ENCODE measurements around the gene AP3D1.

Gene AP3D1

GRCh38 chr19:2077398-2077797 is 74.0 kb downstream of the AP3D1 start:
- DNase-seq: no peak
- no peaks in the 10 kb centered on the region for H3K27me3 ChIP-seq (replicated peaks)
- H3K36me3 ChIP-seq (replicated peaks): peaks cover 56% of the 10 kb centered on the region
- no peak overlapping the region for H3K27ac ChIP-seq
- in situ Hi-C loops (cut with HindIII; ENCODE audit: low pct_ligation_motif_present, low sequenced_read_pairs): no loop called here
- no peak for TF ChIP-seq CTCF (IDR thresholded peaks at IDR 0.05; ENCODE audit: low read depth, low read length, missing control alignments)
- no peak overlapping the region for H3K4me3 ChIP-seq (ENCODE audit: low read depth, low read length)

GRCh38 chr19:2076526-2076944 is 74.8 kb downstream of the AP3D1 start:
- Histone ChIP-seq H3K27me3 (replicated peaks) (no peaks in the 10 kb centered on the region), H3K27ac (no peak overlapping the region), H3K36me3 (replicated peaks) (peaks cover 62% of the 10 kb centered on the region), H3K4me3 (ENCODE audit: low read depth, low read length) (no peak overlapping the region)
- in situ Hi-C loops (cut with HindIII; ENCODE audit: low pct_ligation_motif_present, low sequenced_read_pairs): no loop called here
- TF ChIP-seq CTCF (IDR thresholded peaks at IDR 0.05; ENCODE audit: low read depth, low read length, missing control alignments): no peak
- DNase-seq: no peak

- in situ Hi-C loops (cut with HindIII; ENCODE audit: low pct_ligation_motif_present, low sequenced_read_pairs): no loop called here
- Histone ChIP-seq H3K27me3 (replicated peaks) (no peaks in the 10 kb centered on the region), H3K27ac (no peak overlapping the region), H3K36me3 (replicated peaks) (peaks cover 49% of the 10 kb centered on the region), H3K4me3 (ENCODE audit: low read depth, low read length) (no peak overlapping the region)
- TF ChIP-seq CTCF (IDR thresholded peaks at IDR 0.05; ENCODE audit: low read depth, low read length, missing control alignments): no peak
- no peak for DNase-seq
Observed at GRCh38 chr19:2072757-2073551, 78.4 kb downstream of the AP3D1 start.

- no peak overlapping the region for H3K27ac ChIP-seq
- no peak for DNase-seq
- TF ChIP-seq CTCF (IDR thresholded peaks at IDR 0.05; ENCODE audit: low read depth, low read length, missing control alignments): no peak
- no peak overlapping the region for H3K4me3 ChIP-seq (ENCODE audit: low read depth, low read length)
- H3K36me3 ChIP-seq (replicated peaks): peaks cover 33% of the 10 kb centered on the region
- no peaks in the 10 kb centered on the region for H3K27me3 ChIP-seq (replicated peaks)
- in situ Hi-C loops (cut with HindIII; ENCODE audit: low pct_ligation_motif_present, low sequenced_read_pairs): no loop called here
Observed at GRCh38 chr19:2070986-2071673, 80.2 kb downstream of the AP3D1 start.

- DNase-seq: no peak
- Histone ChIP-seq H3K27ac (no peak overlapping the region), H3K4me3 (ENCODE audit: low read depth, low read length) (no peak overlapping the region), H3K27me3 (replicated peaks) (no peaks in the 10 kb centered on the region), H3K36me3 (replicated peaks) (peaks cover 28% of the 10 kb centered on the region)
- in situ Hi-C loops (cut with HindIII; ENCODE audit: low pct_ligation_motif_present, low sequenced_read_pairs): no loop called here
- TF ChIP-seq CTCF (IDR thresholded peaks at IDR 0.05; ENCODE audit: low read depth, low read length, missing control alignments): no peak
Observed at GRCh38 chr19:2070436-2070827, 80.9 kb downstream of the AP3D1 start.

Data from brain microvascular endothelial cell (primary cell).